K562 (cell line): Measurements from ENCODE around the gene TENM4. TPM values are rescaled to one million over a fixed set of nuclear protein-coding genes. Genes with fewer than 3 reads are reported as not detected.

Source experiments
- ATAC-seq: fragments of 200-7000 bp; cut with Tn5 transposase; 3 replicates; pipeline ENCODE4 v1.9.1; 2020; ENCODE audit warnings: moderate library complexity
- BruUV-seq: library from RNA; stranded (reverse); fragments of 400-500 nt; replicated peaks from 2 replicates; lab custom pipeline; 2021; lab: Mats Ljungman, UMichigan
- CTCF ChIA-PET: fragments of 300-600 bp; formaldehyde crosslinking; extraction: SDS; loops from one replicate; lab custom pipeline; 2021; ENCODE audit warnings: low intra/inter-chr PET ratio; lab: Yijun Ruan, JAX
- POLR2A ChIA-PET: fragments of 300-600, 350-650 bp; sonication (Branson Sonifier 250); formaldehyde crosslinking; extraction: SDS; loops from one replicate; lab custom pipeline; 2021; ENCODE audit warnings: antibody characterized with exemption, inconsistent platforms; lab: Yijun Ruan, JAX
- DNase-seq, 4 experiments: peaks; one replicate each; pipeline versions ENCODE4 v3.0.0 to v3.0.0-alpha.2; 2011 to 2018; ENCODE audit warnings: low spot score in 3 of 4, mixed read lengths in 3 of 4; ENCODE audit errors: extremely low read depth in 1 of 4
- FAIRE-seq: peaks from 2 replicates; lab custom pipeline; 2011; peaks lifted over from hg19 to GRCh38; lab: Jason Lieb, UNC
- H2AFZ ChIP-seq: 2 replicates; pipeline ENCODE4 v1.6.0; 2011; ENCODE audit warnings: low read depth, low read length, control low read depth, inconsistent platforms
- H3K27ac ChIP-seq: fragments of 200-600 bp; 3 replicates; pipeline ENCODE4 v1.8.0; 2011; ENCODE audit warnings: low read depth, mild to moderate bottlenecking, control low read depth, inconsistent platforms, low read length, moderate library complexity, mixed read lengths; ENCODE audit errors: extremely low read depth
- H3K27me3 ChIP-seq, 2 experiments: fragments of 300-600 bp in 1 of 2; 2 replicates in 1 of 2; 3 replicates in 1 of 2; pipeline versions ENCODE4 v1.6.0 to v1.8.0; 2011; ENCODE audit warnings: inconsistent platforms in 2 of 2, low read length in 2 of 2, mild to moderate bottlenecking in 1 of 2, mixed read lengths in 1 of 2, moderate library complexity in 1 of 2; ENCODE audit not compliant: control insufficient read depth in 2 of 2, insufficient read depth in 2 of 2
- H3K36me3 ChIP-seq: fragments of 300-600 bp; 3 replicates; pipeline ENCODE4 v1.8.0; 2011; ENCODE audit warnings: mild to moderate bottlenecking, low read length, inconsistent platforms; ENCODE audit not compliant: control insufficient read depth, insufficient read depth
- H3K4me1 ChIP-seq, 2 experiments: fragments of 200-600 bp in 1 of 2; replicated peaks in 1 of 2; 2 replicates in 1 of 2; 3 replicates in 1 of 2; pipeline versions ENCODE4 v1.5.1 to v1.8.0; 2011; ENCODE audit warnings: inconsistent platforms in 2 of 2, low read length in 2 of 2, mild to moderate bottlenecking in 1 of 2, mixed read lengths in 1 of 2, moderate library complexity in 1 of 2; ENCODE audit not compliant: control insufficient read depth in 2 of 2, insufficient read depth in 2 of 2
- H3K4me2 ChIP-seq: 2 replicates; pipeline ENCODE4 v1.6.1; 2011; ENCODE audit warnings: low read length, control low read depth, inconsistent platforms, mixed read lengths; ENCODE audit not compliant: insufficient read depth
- H3K4me3 ChIP-seq: fragments of 200-600 bp; sonication (generic), shearing (Covaris generic); 2 replicates; pipeline ENCODE4 v1.5.1; 2016; ENCODE audit warnings: control low read depth, inconsistent platforms
- H3K79me2 ChIP-seq: fragments of 200-600 bp; 3 replicates; pipeline ENCODE4 v1.8.0; 2011; ENCODE audit warnings: low read length, inconsistent platforms; ENCODE audit not compliant: control insufficient read depth, insufficient read depth
- H3K9ac ChIP-seq, 2 experiments: 2 replicates each; pipeline versions ENCODE4 v1.6.0 to v1.6.1; 2011; ENCODE audit warnings: low read depth in 2 of 2, low read length in 2 of 2, control low read depth in 1 of 2, inconsistent platforms in 1 of 2, mild to moderate bottlenecking in 1 of 2, mixed read lengths in 1 of 2; ENCODE audit not compliant: insufficient read depth in 1 of 2
- H3K9me1 ChIP-seq: one replicate; pipeline ENCODE4 v1.6.0; 2011; ENCODE audit warnings: inconsistent platforms, mild to moderate bottlenecking, low read length, moderate library complexity; ENCODE audit not compliant: control insufficient read depth, insufficient read depth
- H3K9me3 ChIP-seq: replicated peaks from 2 replicates; pipeline ENCODE4 v1.5.1; 2011; ENCODE audit warnings: low read depth, low read length, inconsistent platforms; ENCODE audit not compliant: control insufficient read depth, insufficient read depth
- H4K20me1 ChIP-seq: replicated peaks from 2 replicates; pipeline ENCODE4 v1.6.1; 2011; ENCODE audit warnings: low read length, inconsistent platforms, mixed read lengths; ENCODE audit not compliant: control insufficient read depth, insufficient read depth
- FOXA1 ChIP-seq: fragments of 450-650 bp; IDR thresholded peaks from 2 replicates; pipeline ENCODE4 v1.6.1; 2016; ENCODE audit warnings: mild to moderate bottlenecking, borderline replicate concordance
- HNRNPL ChIP-seq: fragments of 200-400 bp; formaldehyde crosslinking; IDR thresholded peaks from 2 replicates; pipeline ENCODE4 v1.6.1; 2017; ENCODE audit warnings: low read depth, mild to moderate bottlenecking, low read length
- KLF10 ChIP-seq: fragments of 250-450 bp; sonication (Bioruptor Pico); IDR thresholded peaks from 2 replicates; pipeline ENCODE4 v1.6.1; 2021; ENCODE audit warnings: matching md5 sums
- SMARCA5 ChIP-seq: fragments of 450-650 bp; IDR thresholded peaks from 2 replicates; pipeline ENCODE4 v1.6.1; 2016
- TAF7 ChIP-seq: fragments of 450-650 bp; IDR thresholded peaks from 2 replicates; pipeline ENCODE4 v1.6.1; 2016; ENCODE audit warnings: missing genetic modification characterization, missing compliant biosample characterization
- THRAP3 ChIP-seq: fragments of 450-650 bp; IDR thresholded peaks from 2 replicates; pipeline ENCODE4 v1.6.1; 2016; ENCODE audit warnings: mild to moderate bottlenecking, inconsistent platforms, borderline replicate concordance
- ZBTB8A ChIP-seq: fragments of 450-650 bp; IDR thresholded peaks from 2 replicates; pipeline ENCODE4 v1.6.1; 2018; ENCODE audit warnings: mild to moderate bottlenecking, moderate library complexity; ENCODE audit not compliant: partially characterized antibody
- ZNF354B ChIP-seq: fragments of 250-450 bp; sonication (Bioruptor Pico); IDR thresholded peaks from 2 replicates; pipeline ENCODE4 v1.4.0; 2020
- WGBS: fragments of 100-300 bp; shearing (Covaris generic); methylation state at CpG from one replicate; pipeline ENCODE4 v1.1.6; 2016; ENCODE audit warnings: low coverage, mixed read lengths; ENCODE audit not compliant: insufficient coverage; ENCODE audit errors: missing lambda C conversion rate; 5-methylcytosine and 5-hydroxymethylcytosine counted together
- in situ Hi-C: fragments of 300-500 bp; cut with MboI; formaldehyde crosslinking; loops from 4 replicates; pipeline ENCODE4 v1.15.0; 2018; ENCODE audit warnings: inconsistent platforms, mixed read lengths
- intact Hi-C: fragments of 100-400 bp; cut with micrococcal nuclease; formaldehyde crosslinking; loops from 2 replicates; pipeline ENCODE4 v1.14.2; 2022
- polyA plus RNA-seq, 8 experiments: library from polyadenylated mRNA; depleted of rRNA in 4 of 8; stranded (reverse) in 5 of 8; unstranded in 3 of 8; fragments of >200 nt; fragmentation: Nextera tagmentation in 2 of 8; fragmentation: Illumina TruSeq in 1 of 8; extraction: Ambion mirVana in 2 of 8; extraction: Trizol in 1 of 8; gene quantifications; 2 replicates each; pipeline versions ENCODE4 v1.2.1 to v1.2.3, GENCODE V29; 2011 to 2014; ENCODE audit warnings: inconsistent platforms in 1 of 8, missing spikeins in 1 of 8
- total RNA-seq, 7 experiments: library from RNA; depleted of rRNA in 6 of 7; stranded (reverse); fragments of >200 nt in 6 of 7; fragmentation: Illumina TruSeq in 2 of 7; extraction: Trizol in 2 of 7; gene quantifications; 2 replicates each; pipeline versions ENCODE4 v1.2.1 to v1.2.3, GENCODE V29; 2011 to 2021; ENCODE audit warnings: low replicate concordance in 1 of 7
- TF ChIP-seq, protein P1 (sequence below), 2 experiments: fragments of 450-650 bp; formaldehyde crosslinking in 1 of 2; IDR thresholded peaks; 2 replicates each; pipeline versions ENCODE4 v1.4.0 to v1.6.1; 2014 to 2020; ENCODE audit warnings: mild to moderate bottlenecking in 2 of 2, borderline replicate concordance in 1 of 2, low read depth in 1 of 2
- TF ChIP-seq, protein P2 (sequence below): sonication (generic); formaldehyde crosslinking; IDR thresholded peaks from 2 replicates; pipeline ENCODE4 v1.8.0; 2022; ENCODE audit warnings: missing genetic modification reagents, mild to moderate bottlenecking, moderate library complexity, borderline replicate concordance
- TF ChIP-seq, protein P3 (sequence below): IDR thresholded peaks from 2 replicates; pipeline ENCODE4 v1.6.1; 2012; ENCODE audit warnings: low read depth, low read length, improper control_type of control experiment, borderline replicate concordance
- TF ChIP-seq, protein P4 (sequence below): fragments of 250-450 bp; sonication (Bioruptor Pico); IDR thresholded peaks from 2 replicates; pipeline ENCODE4 v1.9.0; 2021; ENCODE audit warnings: mild to moderate bottlenecking

The TENM4 gene
- total and polyA plus RNA-seq, 9 of the 15 experiments (the other 6 are each of a cell fraction or from before 2014, with no cell fraction given): 0.16 TPM; not detected in 8

DNA sequence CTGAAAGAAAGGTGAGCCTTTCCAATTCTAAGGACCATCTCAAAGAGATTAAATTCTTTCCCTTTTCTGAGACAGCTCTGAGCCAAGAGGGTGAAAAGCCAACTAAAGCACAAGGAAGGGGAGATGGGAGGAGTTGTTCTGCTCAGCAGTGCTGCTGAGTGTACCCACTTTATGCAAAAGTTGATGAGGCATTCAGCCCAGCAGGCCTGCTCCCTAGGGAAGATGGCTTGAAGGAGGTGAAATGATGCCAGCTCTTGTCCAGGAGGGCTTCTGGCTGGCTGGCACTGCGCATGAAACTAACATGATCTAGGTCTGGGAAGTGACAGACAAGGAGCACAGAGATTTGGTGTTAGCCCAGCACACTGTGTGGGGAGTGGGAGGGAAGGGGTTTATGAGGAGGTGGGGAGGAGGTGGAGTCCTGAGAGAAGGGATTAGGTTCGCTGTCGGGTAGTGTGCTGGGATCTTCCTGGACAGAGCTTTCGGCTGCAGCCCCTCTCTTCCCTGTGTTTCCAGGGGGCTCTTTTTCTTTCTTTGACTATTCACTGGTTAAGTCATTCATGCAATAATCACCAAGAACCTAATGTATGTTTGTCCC is 640.6 kb downstream of the TENM4 start:
- 0% methylated on average over 4 of the region's 4 CpGs for WGBS
- ChIA-PET POLR2A (interaction anchor here (0.6 to 1.2 kb wide), 2 partner anchors 21 to 1672 kb away, joined by 3 read pairs; no protein-coding TSS in a partner anchor), CTCF (no interaction called here)
- TF ChIP-seq THRAP3 (no peak), KLF10 (CRISPR knock-in tag) (no peak), ZNF354B (CRISPR knock-in tag) (no peak), ZBTB8A (no peak), HNRNPL (no peak), SMARCA5 (no peak), TAF7 (tag) (no peak), FOXA1 (no peak)
- TF ChIP-seq, protein P1, sequence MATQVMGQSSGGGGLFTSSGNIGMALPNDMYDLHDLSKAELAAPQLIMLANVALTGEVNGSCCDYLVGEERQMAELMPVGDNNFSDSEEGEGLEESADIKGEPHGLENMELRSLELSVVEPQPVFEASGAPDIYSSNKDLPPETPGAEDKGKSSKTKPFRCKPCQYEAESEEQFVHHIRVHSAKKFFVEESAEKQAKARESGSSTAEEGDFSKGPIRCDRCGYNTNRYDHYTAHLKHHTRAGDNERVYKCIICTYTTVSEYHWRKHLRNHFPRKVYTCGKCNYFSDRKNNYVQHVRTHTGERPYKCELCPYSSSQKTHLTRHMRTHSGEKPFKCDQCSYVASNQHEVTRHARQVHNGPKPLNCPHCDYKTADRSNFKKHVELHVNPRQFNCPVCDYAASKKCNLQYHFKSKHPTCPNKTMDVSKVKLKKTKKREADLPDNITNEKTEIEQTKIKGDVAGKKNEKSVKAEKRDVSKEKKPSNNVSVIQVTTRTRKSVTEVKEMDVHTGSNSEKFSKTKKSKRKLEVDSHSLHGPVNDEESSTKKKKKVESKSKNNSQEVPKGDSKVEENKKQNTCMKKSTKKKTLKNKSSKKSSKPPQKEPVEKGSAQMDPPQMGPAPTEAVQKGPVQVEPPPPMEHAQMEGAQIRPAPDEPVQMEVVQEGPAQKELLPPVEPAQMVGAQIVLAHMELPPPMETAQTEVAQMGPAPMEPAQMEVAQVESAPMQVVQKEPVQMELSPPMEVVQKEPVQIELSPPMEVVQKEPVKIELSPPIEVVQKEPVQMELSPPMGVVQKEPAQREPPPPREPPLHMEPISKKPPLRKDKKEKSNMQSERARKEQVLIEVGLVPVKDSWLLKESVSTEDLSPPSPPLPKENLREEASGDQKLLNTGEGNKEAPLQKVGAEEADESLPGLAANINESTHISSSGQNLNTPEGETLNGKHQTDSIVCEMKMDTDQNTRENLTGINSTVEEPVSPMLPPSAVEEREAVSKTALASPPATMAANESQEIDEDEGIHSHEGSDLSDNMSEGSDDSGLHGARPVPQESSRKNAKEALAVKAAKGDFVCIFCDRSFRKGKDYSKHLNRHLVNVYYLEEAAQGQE (IDR thresholded peaks at IDR 0.05; ENCODE audit: borderline replicate concordance): no peak
- TF ChIP-seq, protein P1 (CRISPR knock-in tag; IDR thresholded peaks at IDR 0.05; ENCODE audit: low read depth): no peak
- TF ChIP-seq, protein P2, sequence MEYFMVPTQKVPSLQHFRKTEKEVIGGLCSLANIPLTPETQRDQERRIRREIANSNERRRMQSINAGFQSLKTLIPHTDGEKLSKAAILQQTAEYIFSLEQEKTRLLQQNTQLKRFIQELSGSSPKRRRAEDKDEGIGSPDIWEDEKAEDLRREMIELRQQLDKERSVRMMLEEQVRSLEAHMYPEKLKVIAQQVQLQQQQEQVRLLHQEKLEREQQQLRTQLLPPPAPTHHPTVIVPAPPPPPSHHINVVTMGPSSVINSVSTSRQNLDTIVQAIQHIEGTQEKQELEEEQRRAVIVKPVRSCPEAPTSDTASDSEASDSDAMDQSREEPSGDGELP: no peak
- TF ChIP-seq, protein P3, sequence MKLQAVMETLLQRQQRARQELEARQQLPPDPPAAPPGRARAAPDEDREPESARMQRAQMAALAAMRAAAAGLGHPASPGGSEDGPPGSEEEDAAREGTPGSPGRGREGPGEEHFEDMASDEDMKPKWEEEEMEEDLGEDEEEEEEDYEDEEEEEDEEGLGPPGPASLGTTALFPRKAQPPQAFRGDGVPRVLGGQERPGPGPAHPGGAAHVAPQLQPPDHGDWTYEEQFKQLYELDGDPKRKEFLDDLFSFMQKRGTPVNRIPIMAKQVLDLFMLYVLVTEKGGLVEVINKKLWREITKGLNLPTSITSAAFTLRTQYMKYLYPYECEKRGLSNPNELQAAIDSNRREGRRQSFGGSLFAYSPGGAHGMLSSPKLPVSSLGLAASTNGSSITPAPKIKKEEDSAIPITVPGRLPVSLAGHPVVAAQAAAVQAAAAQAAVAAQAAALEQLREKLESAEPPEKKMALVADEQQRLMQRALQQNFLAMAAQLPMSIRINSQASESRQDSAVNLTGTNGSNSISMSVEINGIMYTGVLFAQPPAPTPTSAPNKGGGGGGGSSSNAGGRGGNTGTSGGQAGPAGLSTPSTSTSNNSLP: no peak
- TF ChIP-seq, protein P4, sequence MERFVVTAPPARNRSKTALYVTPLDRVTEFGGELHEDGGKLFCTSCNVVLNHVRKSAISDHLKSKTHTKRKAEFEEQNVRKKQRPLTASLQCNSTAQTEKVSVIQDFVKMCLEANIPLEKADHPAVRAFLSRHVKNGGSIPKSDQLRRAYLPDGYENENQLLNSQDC (CRISPR knock-in tag): no peak

More for the DNA sequence above, 640.6 kb downstream of the TENM4 start:
- no peak overlapping the region for H3K9ac ChIP-seq
- no peak overlapping the region for H3K27ac ChIP-seq
- in situ Hi-C loops: no loop called here
- no peaks in the 10 kb centered on the region for H3K27me3 ChIP-seq
- no peaks in the 10 kb centered on the region for H3K9me1 ChIP-seq
- no peaks in the 10 kb centered on the region for H3K9me3 ChIP-seq
- H2AFZ ChIP-seq: no peak overlapping the region
- FAIRE-seq: no peak
- H3K36me3 ChIP-seq: no peaks in the 10 kb centered on the region
- H3K4me1 ChIP-seq: no peaks in the 10 kb centered on the region
- H3K4me3 ChIP-seq: no peak overlapping the region
- no peak overlapping the region for H3K4me2 ChIP-seq
- no peaks in the 10 kb centered on the region for H4K20me1 ChIP-seq
- no peak for DNase-seq
- BruUV-seq: no TSS peak
- no peak for ATAC-seq
- H3K79me2 ChIP-seq: no peaks in the 10 kb centered on the region
- intact Hi-C loops: no loop called here
